ENCODE measurements around the gene FBXL2. TPM values are rescaled to one million over a fixed set of nuclear protein-coding genes. Genes with fewer than 3 reads are reported as not detected.

Gene FBXL2
- total RNA-seq, 2 experiments from 2014 or later, result 0.06 TPM; not detected in 1

DNA sequence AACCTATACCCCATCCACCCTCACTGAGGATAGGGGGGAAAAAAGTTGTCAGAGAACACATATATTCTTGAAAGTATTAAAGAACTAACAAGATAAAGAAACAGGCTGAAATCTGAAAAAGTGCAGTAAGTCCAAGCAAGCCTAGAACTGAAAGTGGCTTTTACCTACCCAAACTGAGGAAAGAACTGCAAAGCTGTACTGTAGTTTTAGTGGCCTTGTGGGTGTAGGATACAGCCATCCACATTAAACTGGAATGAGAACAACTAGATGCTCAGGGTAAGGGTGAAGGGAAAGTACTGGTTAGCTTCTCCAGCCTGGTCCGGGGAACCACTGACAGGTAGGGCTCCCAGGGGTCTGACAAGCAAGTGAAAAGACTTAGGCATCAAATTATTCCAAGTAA is 152.8 kb downstream of the FBXL2 start:
- Histone ChIP-seq H3K4me1 (ENCODE audit: insufficient read depth, low read length, poor library complexity, severe bottlenecking) (peaks cover 22% of the 10 kb centered on the region), H3K4me3 (ENCODE audit: low read depth, low read length, poor library complexity, severe bottlenecking) (no peak overlapping the region), H3K9me2 (ENCODE audit: insufficient read depth, low read length) (no peaks in the 10 kb centered on the region), H3K36me3 (ENCODE audit: insufficient read depth, low read length) (peaks cover 6% of the 10 kb centered on the region), H4K20me1 (ENCODE audit: insufficient read depth, low read length) (peaks cover 44% of the 10 kb centered on the region), H2AFZ (ENCODE audit: low read length) (no peak overlapping the region), H3K79me2 (ENCODE audit: insufficient read depth, low read depth, low read length) (peaks cover 100% of the 10 kb centered on the region), H3K4me2 (ENCODE audit: low read length) (peak overlapping the region; percentile 7; the same call in 1 of the 2 replicates), H3K9me3 (ENCODE audit: low read length) (no peaks in the 10 kb centered on the region), H3K27ac (ENCODE audit: low read depth, low read length, poor library complexity, severe bottlenecking) (no peak overlapping the region)
- ChIA-PET POLR2A (interaction anchor here (0.5 to 3.0 kb wide), 4 partner anchors 9 to 317 kb away, joined by 4 to 22 read pairs (median 6); partner anchors contain the start of gene UBP1), CTCF (ENCODE audit: unreplicated experiment) (no interaction called here)
- TF ChIP-seq, protein P1, sequence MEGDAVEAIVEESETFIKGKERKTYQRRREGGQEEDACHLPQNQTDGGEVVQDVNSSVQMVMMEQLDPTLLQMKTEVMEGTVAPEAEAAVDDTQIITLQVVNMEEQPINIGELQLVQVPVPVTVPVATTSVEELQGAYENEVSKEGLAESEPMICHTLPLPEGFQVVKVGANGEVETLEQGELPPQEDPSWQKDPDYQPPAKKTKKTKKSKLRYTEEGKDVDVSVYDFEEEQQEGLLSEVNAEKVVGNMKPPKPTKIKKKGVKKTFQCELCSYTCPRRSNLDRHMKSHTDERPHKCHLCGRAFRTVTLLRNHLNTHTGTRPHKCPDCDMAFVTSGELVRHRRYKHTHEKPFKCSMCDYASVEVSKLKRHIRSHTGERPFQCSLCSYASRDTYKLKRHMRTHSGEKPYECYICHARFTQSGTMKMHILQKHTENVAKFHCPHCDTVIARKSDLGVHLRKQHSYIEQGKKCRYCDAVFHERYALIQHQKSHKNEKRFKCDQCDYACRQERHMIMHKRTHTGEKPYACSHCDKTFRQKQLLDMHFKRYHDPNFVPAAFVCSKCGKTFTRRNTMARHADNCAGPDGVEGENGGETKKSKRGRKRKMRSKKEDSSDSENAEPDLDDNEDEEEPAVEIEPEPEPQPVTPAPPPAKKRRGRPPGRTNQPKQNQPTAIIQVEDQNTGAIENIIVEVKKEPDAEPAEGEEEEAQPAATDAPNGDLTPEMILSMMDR (conservative IDR thresholded peaks at IDR 0.05; ENCODE audit: low read length), result no peak
- no peak for DNase-seq (ENCODE audit: low spot score)
- intact Hi-C loops (cut with micrococcal nuclease; ENCODE audit: unreplicated experiment), result no loop called here
- no TSS peak for BruUV-seq (replicated peaks)

DNA sequence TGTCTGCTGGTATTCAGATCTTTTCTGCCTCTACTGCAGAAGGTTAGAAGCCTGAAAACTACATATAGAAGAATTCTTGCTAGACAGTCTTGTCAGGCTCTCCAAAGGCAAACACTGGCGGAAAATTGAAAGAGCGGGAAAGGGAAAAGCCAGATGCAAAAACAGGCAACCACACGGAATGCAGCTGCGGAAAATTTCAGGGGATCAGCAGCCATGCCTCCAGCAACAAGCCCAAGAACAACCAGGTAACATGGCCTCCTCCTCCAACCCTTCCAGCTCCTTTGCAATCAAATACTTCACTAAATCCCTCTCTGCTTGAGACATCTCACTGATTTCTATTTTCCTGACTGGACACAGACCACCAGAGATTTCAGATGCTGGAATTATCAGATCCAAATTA is 153.3 kb downstream of the FBXL2 start:
- Histone ChIP-seq H3K9me2 (ENCODE audit: insufficient read depth, low read length) (no peaks in the 10 kb centered on the region), H3K4me3 (ENCODE audit: low read depth, low read length, poor library complexity, severe bottlenecking) (no peak overlapping the region), H2AFZ (ENCODE audit: low read length) (no peak overlapping the region), H3K4me1 (ENCODE audit: insufficient read depth, low read length, poor library complexity, severe bottlenecking) (peaks cover 27% of the 10 kb centered on the region), H3K27ac (ENCODE audit: low read depth, low read length, poor library complexity, severe bottlenecking) (no peak overlapping the region), H3K36me3 (ENCODE audit: insufficient read depth, low read length) (peaks cover under 1% of the 10 kb centered on the region), H4K20me1 (ENCODE audit: insufficient read depth, low read length) (peaks cover 49% of the 10 kb centered on the region), H3K79me2 (ENCODE audit: insufficient read depth, low read depth, low read length) (peaks cover 100% of the 10 kb centered on the region), H3K4me2 (ENCODE audit: low read length) (peak overlapping the region; percentile 7; the same call in 1 of the 2 replicates), H3K9me3 (ENCODE audit: low read length) (no peaks in the 10 kb centered on the region)
- no peak for TF ChIP-seq EZH2phosphoT487 (IDR thresholded peaks at IDR 0.05; ENCODE audit: borderline replicate concordance, low read depth, low read length)
- TF ChIP-seq, protein P1 (conservative IDR thresholded peaks at IDR 0.05; ENCODE audit: low read length), result no peak
- POLR2A ChIA-PET, result interaction anchor here (0.8 to 3.0 kb wide), 4 partner anchors 8 to 176 kb away, joined by 3 to 22 read pairs (median 5); partner anchors contain the start of gene UBP1
- intact Hi-C loops (cut with micrococcal nuclease; ENCODE audit: unreplicated experiment), result no loop called here
- no peak for DNase-seq (ENCODE audit: low spot score)
- CTCF ChIA-PET (ENCODE audit: unreplicated experiment), result no interaction called here
- no TSS peak for BruUV-seq (replicated peaks)

DNA sequence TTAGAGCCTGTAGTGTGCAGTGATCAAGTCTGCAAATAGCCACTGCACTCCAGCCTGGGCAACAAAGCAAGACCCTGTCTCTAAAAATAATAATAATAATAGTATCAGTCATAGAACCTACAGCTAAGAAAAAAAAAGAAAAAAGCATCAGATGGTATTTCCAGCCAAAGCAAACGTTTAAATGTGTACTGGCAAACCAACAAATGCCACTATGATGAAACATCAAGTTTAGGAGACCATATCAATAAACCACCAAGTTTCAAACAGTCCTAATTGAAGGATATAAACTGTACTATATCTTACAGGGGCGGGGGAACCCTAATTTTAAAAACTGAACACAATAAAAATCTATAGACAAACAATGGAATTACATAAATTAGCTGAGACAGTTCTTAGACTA is 156.6 kb downstream of the FBXL2 start:
- Histone ChIP-seq H3K79me2 (ENCODE audit: insufficient read depth, low read depth, low read length) (peaks cover 100% of the 10 kb centered on the region), H3K4me1 (ENCODE audit: insufficient read depth, low read length, poor library complexity, severe bottlenecking) (peaks cover 49% of the 10 kb centered on the region), H3K4me2 (ENCODE audit: low read length) (no peak overlapping the region), H3K27ac (ENCODE audit: low read depth, low read length, poor library complexity, severe bottlenecking) (no peak overlapping the region), H4K20me1 (ENCODE audit: insufficient read depth, low read length) (peaks cover 75% of the 10 kb centered on the region), H3K9me2 (ENCODE audit: insufficient read depth, low read length) (no peaks in the 10 kb centered on the region), H3K36me3 (ENCODE audit: insufficient read depth, low read length) (no peaks in the 10 kb centered on the region), H2AFZ (ENCODE audit: low read length) (no peak overlapping the region), H3K9me3 (ENCODE audit: low read length) (no peaks in the 10 kb centered on the region), H3K4me3 (ENCODE audit: low read depth, low read length, poor library complexity, severe bottlenecking) (no peak overlapping the region)
- no TSS peak for BruUV-seq (replicated peaks)
- TF ChIP-seq, protein P1 (conservative IDR thresholded peaks at IDR 0.05; ENCODE audit: low read length), result no peak
- TF ChIP-seq EZH2phosphoT487 (IDR thresholded peaks at IDR 0.05; ENCODE audit: borderline replicate concordance, low read depth, low read length), result no peak
- ChIA-PET CTCF (ENCODE audit: unreplicated experiment) (interaction anchor here (0.7 kb wide), 1 partner anchor 365 kb away, joined by 3 read pairs; no protein-coding TSS in a partner anchor), POLR2A (interaction anchor here (0.5 to 1.7 kb wide), 4 partner anchors 9 to 759 kb away, joined by 3 to 4 read pairs (median 3); no protein-coding TSS in a partner anchor)
- DNase-seq (ENCODE audit: low spot score), result no peak
- intact Hi-C loops (cut with micrococcal nuclease; ENCODE audit: unreplicated experiment), result no loop called here

Data from OCI-LY7 (cell line).